DND-41 (cell line): ENCODE results near the gene CPED1.

ENCODE experiments used
- EZH2 ChIP-seq: IDR thresholded peaks from 3 replicates; pipeline ENCODE4 v1.6.1; 2012; ENCODE audit warnings: borderline replicate concordance, low read depth, mild to moderate bottlenecking, moderate library complexity, low read length, inconsistent platforms; ENCODE audit not compliant: severe bottlenecking
- TF ChIP-seq, protein P1 (sequence below): IDR thresholded peaks from 2 replicates; pipeline ENCODE4 v1.5.1; 2012; ENCODE audit warnings: borderline replicate concordance, low read length, moderate library complexity, mild to moderate bottlenecking; ENCODE audit not compliant: poor library complexity, severe bottlenecking; ENCODE audit errors: extremely low read depth

DNA sequence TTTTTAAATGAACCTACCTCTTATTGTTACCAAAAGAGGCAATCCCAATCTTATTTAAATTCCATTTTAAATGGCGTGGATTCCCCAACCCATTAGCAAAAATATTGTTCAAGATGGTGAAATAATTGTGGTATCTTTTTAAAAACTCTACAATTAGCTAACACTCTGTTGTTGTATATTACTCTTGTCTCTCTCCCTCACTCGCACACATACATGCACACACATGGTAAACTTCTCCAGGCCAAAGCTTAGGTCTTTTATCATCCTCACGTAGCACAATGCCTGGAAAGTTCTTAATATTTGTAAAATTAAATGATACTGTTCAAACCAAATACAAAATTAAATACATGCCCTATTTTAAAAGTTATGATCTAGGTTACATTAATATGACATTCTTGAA lies 171.0 kb downstream of the CPED1 start:
- TF ChIP-seq, protein P1, sequence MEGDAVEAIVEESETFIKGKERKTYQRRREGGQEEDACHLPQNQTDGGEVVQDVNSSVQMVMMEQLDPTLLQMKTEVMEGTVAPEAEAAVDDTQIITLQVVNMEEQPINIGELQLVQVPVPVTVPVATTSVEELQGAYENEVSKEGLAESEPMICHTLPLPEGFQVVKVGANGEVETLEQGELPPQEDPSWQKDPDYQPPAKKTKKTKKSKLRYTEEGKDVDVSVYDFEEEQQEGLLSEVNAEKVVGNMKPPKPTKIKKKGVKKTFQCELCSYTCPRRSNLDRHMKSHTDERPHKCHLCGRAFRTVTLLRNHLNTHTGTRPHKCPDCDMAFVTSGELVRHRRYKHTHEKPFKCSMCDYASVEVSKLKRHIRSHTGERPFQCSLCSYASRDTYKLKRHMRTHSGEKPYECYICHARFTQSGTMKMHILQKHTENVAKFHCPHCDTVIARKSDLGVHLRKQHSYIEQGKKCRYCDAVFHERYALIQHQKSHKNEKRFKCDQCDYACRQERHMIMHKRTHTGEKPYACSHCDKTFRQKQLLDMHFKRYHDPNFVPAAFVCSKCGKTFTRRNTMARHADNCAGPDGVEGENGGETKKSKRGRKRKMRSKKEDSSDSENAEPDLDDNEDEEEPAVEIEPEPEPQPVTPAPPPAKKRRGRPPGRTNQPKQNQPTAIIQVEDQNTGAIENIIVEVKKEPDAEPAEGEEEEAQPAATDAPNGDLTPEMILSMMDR: no peak
- TF ChIP-seq EZH2: no peak
